C1 segment of cervical spinal cord (tissue), 14 donors: ENCODE data around the gene SCAANT1.

Experiments used
- DNase-seq, 14 donors: peaks; one replicate each; lab custom pipeline; 2025; lab: John Stamatoyannopoulos, UW

The SCAANT1 gene

GRCh38 chr3:63934041-63934866, 22.1 kb upstream of the SCAANT1 start:
- DNase-seq = peak in 1 of 14 donors; percentile 61

GRCh38 chr3:63933459-63933858, 21.3 kb upstream of the SCAANT1 start:
- DNase-seq = no peak

GRCh38 chr3:63932509-63933212, 20.5 kb upstream of the SCAANT1 start:
- DNase-seq = no peak

GRCh38 chr3:63931290-63931689, 19.1 kb upstream of the SCAANT1 start:
- no peak for DNase-seq

- no peak for DNase-seq
Measured at GRCh38 chr3:63927422-63928280, 15.5 kb upstream of the SCAANT1 start.

- DNase-seq = no peak
Measured at GRCh38 chr3:63926309-63926708, 14.1 kb upstream of the SCAANT1 start.

- DNase-seq = no peak
Measured at GRCh38 chr3:63922491-63923199, 10.5 kb upstream of the SCAANT1 start.

- no peak for DNase-seq
Measured at GRCh38 chr3:63921741-63922482, 9.7 kb upstream of the SCAANT1 start.

- DNase-seq = no peak
Measured at GRCh38 chr3:63920001-63920400, 7.8 kb upstream of the SCAANT1 start.

GRCh38 chr3:63918321-63918720, 6.1 kb upstream of the SCAANT1 start:
- DNase-seq = no peak

GRCh38 chr3:63914312-63914711, 2.1 kb upstream of the SCAANT1 start:
- no peak for DNase-seq

GRCh38 chr3:63912768-63913588, 795 bp upstream of the SCAANT1 start:
- peak in 6 of 14 donors; percentile 18 to 66 (median 60) for DNase-seq

- DNase-seq = peak in 1 of 14 donors; percentile 28
Measured at GRCh38 chr3:63911509-63911872, 692 bp downstream of the SCAANT1 start.

- no peak for DNase-seq
Measured at GRCh38 chr3:63910891-63911290, 1.3 kb downstream of the SCAANT1 start.

- no peak for DNase-seq
Measured at GRCh38 chr3:63910001-63910400, 2.2 kb downstream of the SCAANT1 start.

- DNase-seq = no peak
Measured at GRCh38 chr3:63909431-63909830, 2.8 kb downstream of the SCAANT1 start.

GRCh38 chr3:63908776-63909175, 3.4 kb downstream of the SCAANT1 start:
- no peak for DNase-seq

- no peak for DNase-seq
Measured at GRCh38 chr3:63908081-63908736, 4.0 kb downstream of the SCAANT1 start.
